ENCODE results near the gene F11.

The F11 gene

GRCh38 chr4:186335793-186336192 is 69.8 kb downstream of the F11 start:
- TF ChIP-seq, protein P1, sequence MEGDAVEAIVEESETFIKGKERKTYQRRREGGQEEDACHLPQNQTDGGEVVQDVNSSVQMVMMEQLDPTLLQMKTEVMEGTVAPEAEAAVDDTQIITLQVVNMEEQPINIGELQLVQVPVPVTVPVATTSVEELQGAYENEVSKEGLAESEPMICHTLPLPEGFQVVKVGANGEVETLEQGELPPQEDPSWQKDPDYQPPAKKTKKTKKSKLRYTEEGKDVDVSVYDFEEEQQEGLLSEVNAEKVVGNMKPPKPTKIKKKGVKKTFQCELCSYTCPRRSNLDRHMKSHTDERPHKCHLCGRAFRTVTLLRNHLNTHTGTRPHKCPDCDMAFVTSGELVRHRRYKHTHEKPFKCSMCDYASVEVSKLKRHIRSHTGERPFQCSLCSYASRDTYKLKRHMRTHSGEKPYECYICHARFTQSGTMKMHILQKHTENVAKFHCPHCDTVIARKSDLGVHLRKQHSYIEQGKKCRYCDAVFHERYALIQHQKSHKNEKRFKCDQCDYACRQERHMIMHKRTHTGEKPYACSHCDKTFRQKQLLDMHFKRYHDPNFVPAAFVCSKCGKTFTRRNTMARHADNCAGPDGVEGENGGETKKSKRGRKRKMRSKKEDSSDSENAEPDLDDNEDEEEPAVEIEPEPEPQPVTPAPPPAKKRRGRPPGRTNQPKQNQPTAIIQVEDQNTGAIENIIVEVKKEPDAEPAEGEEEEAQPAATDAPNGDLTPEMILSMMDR (IDR thresholded peaks at IDR 0.05; ENCODE audit: insufficient read depth, low read length, poor library complexity, severe bottlenecking), result no peak
- H3K4me3 ChIP-seq (replicated peaks; ENCODE audit: low read depth, low read length), result no peak overlapping the region
- DNase-seq (ENCODE audit: extremely low read depth, insufficient read length), result no peak
- H3K27me3 ChIP-seq (replicated peaks; ENCODE audit: control insufficient read depth, insufficient read depth, low read length), result no peaks in the 10 kb centered on the region
- no peaks in the 10 kb centered on the region for H3K36me3 ChIP-seq (ENCODE audit: control insufficient read depth, insufficient read depth, low read length)

All from GM06990 (cell line).